A673 (cell line): ENCODE measurements around the gene CCDC33. TPM values are rescaled to one million over a fixed set of nuclear protein-coding genes. Genes with fewer than 3 reads are reported as not detected.

ENCODE experiments used
- BruUV-seq: library from RNA; stranded (reverse); fragments of 400-500 nt; replicated peaks from 2 replicates; lab custom pipeline; 2021; lab: Mats Ljungman, UMichigan
- CTCF ChIA-PET: fragments of 300-600 bp; sonication (Branson Sonifier 250); formaldehyde crosslinking; loops from one replicate; lab custom pipeline; 2022; ENCODE audit warnings: antibody characterized with exemption; lab: Charles Lee
- POLR2A ChIA-PET: fragments of 300-600 bp; sonication (Branson Sonifier 250); formaldehyde crosslinking; loops from one replicate; lab custom pipeline; 2022; ENCODE audit warnings: antibody characterized with exemption; ENCODE audit not compliant: low non-redundant PET; lab: Charles Lee
- DNase-seq: peaks from one replicate; pipeline ENCODE4 v3.0.0-alpha.2; 2015; ENCODE audit warnings: low spot score
- H3K27ac ChIP-seq: fragments of 200-600 bp; sonication (generic); 2 replicates; pipeline ENCODE4 v1.5.1; 2016; ENCODE audit warnings: mixed run types, low read depth, mild to moderate bottlenecking, mixed read lengths, antibody characterized with exemption, low read length; ENCODE audit not compliant: poor library complexity, severe bottlenecking
- H3K27me3 ChIP-seq: fragments of 200-600 bp; sonication (generic); replicated peaks from 2 replicates; pipeline ENCODE4 v1.6.1; 2017; ENCODE audit warnings: mixed run types, low read depth, mild to moderate bottlenecking, mixed read lengths, antibody characterized with exemption, low read length; ENCODE audit not compliant: insufficient read depth, poor library complexity
- H3K36me3 ChIP-seq: fragments of 200-600 bp; sonication (generic); 2 replicates; pipeline ENCODE4 v1.6.1; 2016; ENCODE audit warnings: mixed run types, mild to moderate bottlenecking, mixed read lengths, antibody characterized with exemption, low read length; ENCODE audit not compliant: insufficient read depth, poor library complexity, severe bottlenecking
- H3K4me1 ChIP-seq: fragments of 200-600 bp; sonication (generic); 2 replicates; pipeline ENCODE4 v1.6.1; 2017; ENCODE audit warnings: mixed run types, mild to moderate bottlenecking, mixed read lengths, antibody characterized with exemption, low read length; ENCODE audit not compliant: insufficient read depth, poor library complexity, severe bottlenecking
- H3K4me3 ChIP-seq: fragments of 200-600 bp; sonication (generic); 2 replicates; pipeline ENCODE4 v1.5.1; 2016; ENCODE audit warnings: low read depth, mixed run types, mild to moderate bottlenecking, mixed read lengths, low read length; ENCODE audit not compliant: poor library complexity, severe bottlenecking
- H3K9me3 ChIP-seq: fragments of 200-600 bp; sonication (generic); 2 replicates; pipeline ENCODE4 v1.6.1; 2016; ENCODE audit warnings: mixed run types, low read depth, mild to moderate bottlenecking, mixed read lengths, antibody characterized with exemption, low read length; ENCODE audit not compliant: poor library complexity, severe bottlenecking
- EZH2 ChIP-seq: fragments of 200-600 bp; sonication (generic); IDR thresholded peaks from 2 replicates; pipeline ENCODE4 v1.6.1; 2017; ENCODE audit warnings: borderline replicate concordance, low read depth, mild to moderate bottlenecking, mixed read lengths, antibody characterized with exemption, low read length; ENCODE audit not compliant: poor library complexity, severe bottlenecking
- intact Hi-C: fragments of 100-400 bp; cut with micrococcal nuclease; formaldehyde crosslinking; loops from one replicate; pipeline ENCODE4 v1.10.0; 2022; ENCODE audit not compliant: unreplicated experiment
- total RNA-seq: library from RNA; stranded (reverse); gene quantifications from 2 replicates; pipeline ENCODE4 v1.2.3, GENCODE V29; 2021
- TF ChIP-seq, protein P1 (sequence below): fragments of 300-800, 200-600 bp; sonication (generic); conservative IDR thresholded peaks from 2 replicates; pipeline ENCODE4 v1.5.1; 2017; ENCODE audit warnings: low read depth, mild to moderate bottlenecking, antibody characterized with exemption, low read length, moderate library complexity, mixed read lengths

Gene CCDC33
- total RNA-seq, 1 experiment from 2014 or later = not detected

DNA sequence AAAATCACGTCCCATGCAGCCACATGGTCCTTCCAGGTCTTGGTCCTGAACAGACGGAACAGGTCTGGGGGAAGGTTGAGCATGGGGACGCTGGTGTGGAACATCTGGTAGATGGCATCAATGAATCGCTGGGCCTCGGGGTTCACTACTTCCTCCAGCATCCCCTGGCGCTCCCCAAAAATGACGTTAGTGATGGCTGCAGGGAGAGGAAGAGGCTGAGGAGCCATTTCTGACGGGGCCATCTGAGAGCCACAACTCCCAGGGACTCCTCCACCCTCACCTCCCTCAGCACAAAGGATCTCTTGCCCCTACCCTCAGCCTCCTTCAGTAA is 107.6 kb downstream of the CCDC33 start:
- no peaks in the 10 kb centered on the region for H3K9me3 ChIP-seq
- intact Hi-C loops = no loop called here
- H3K27me3 ChIP-seq = no peaks in the 10 kb centered on the region
- H3K4me3 ChIP-seq = no peak overlapping the region
- H3K27ac ChIP-seq = no peak overlapping the region
- ChIA-PET CTCF (no interaction called here), POLR2A (no interaction called here)
- no peak for TF ChIP-seq EZH2
- TF ChIP-seq, protein P1, sequence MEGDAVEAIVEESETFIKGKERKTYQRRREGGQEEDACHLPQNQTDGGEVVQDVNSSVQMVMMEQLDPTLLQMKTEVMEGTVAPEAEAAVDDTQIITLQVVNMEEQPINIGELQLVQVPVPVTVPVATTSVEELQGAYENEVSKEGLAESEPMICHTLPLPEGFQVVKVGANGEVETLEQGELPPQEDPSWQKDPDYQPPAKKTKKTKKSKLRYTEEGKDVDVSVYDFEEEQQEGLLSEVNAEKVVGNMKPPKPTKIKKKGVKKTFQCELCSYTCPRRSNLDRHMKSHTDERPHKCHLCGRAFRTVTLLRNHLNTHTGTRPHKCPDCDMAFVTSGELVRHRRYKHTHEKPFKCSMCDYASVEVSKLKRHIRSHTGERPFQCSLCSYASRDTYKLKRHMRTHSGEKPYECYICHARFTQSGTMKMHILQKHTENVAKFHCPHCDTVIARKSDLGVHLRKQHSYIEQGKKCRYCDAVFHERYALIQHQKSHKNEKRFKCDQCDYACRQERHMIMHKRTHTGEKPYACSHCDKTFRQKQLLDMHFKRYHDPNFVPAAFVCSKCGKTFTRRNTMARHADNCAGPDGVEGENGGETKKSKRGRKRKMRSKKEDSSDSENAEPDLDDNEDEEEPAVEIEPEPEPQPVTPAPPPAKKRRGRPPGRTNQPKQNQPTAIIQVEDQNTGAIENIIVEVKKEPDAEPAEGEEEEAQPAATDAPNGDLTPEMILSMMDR = no peak
- DNase-seq = no peak
- H3K4me1 ChIP-seq = no peaks in the 10 kb centered on the region
- BruUV-seq = no TSS peak
- H3K36me3 ChIP-seq = no peaks in the 10 kb centered on the region

DNA sequence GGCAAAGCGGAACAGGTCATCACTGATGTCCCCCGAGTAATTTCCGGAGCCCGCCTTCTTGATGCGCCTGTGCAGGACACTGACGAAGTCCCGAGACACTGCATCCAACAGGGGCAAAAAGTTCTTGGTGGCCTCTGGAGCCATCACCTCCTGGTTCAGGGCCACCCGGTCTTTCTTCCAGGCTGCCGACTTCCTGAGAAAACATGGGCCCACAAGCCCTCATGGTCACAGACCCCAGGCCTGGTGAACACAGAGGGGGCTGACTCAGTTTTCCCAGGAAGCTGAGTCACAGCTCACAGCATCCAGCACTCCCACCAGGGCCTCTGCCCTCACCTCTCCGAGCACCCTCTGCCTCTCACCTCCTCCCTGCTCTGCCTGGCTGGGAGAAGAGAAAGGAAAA is 108.9 kb downstream of the CCDC33 start:
- no peaks in the 10 kb centered on the region for H3K9me3 ChIP-seq
- no peaks in the 10 kb centered on the region for H3K27me3 ChIP-seq
- intact Hi-C loops = no loop called here
- no peak for DNase-seq
- ChIA-PET POLR2A (no interaction called here), CTCF (interaction anchor here (0.5 kb wide), 1 partner anchor 372 kb away, joined by 3 read pairs; no protein-coding TSS in a partner anchor)
- TF ChIP-seq, protein P1 = no peak
- no peak for TF ChIP-seq EZH2
- H3K27ac ChIP-seq = no peak overlapping the region
- no peak overlapping the region for H3K4me3 ChIP-seq
- no TSS peak for BruUV-seq
- H3K36me3 ChIP-seq = no peaks in the 10 kb centered on the region
- no peaks in the 10 kb centered on the region for H3K4me1 ChIP-seq

DNA sequence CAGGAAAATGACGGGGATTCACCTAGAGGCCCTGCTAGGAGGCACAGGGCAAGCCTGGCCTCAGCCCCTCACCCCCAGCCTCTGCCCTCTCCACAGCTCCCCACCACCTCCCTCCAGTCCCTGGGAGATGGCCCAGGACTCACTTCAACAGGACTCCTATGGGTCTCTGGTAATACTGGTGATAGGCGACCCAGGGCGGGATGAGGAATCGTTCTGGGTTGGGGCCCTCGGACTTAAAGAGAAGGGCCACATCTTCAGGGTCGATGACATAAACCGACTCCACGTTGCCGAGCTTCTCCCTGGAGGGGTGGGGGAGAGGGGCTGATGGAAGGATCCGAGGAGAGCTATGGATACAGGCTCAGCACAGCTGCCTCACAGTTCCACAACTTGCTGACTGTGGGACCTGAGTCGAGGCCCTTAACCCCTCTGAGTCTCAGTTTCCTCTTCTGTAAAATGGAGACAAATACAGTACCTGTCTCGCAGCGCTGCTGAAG is 111.7 kb downstream of the CCDC33 start:
- Histone ChIP-seq H3K9me3 (no peaks in the 10 kb centered on the region), H3K27ac (no peak overlapping the region), H3K4me1 (no peaks in the 10 kb centered on the region), H3K4me3 (no peak overlapping the region), H3K27me3 (no peaks in the 10 kb centered on the region), H3K36me3 (no peaks in the 10 kb centered on the region)
- no TSS peak for BruUV-seq
- POLR2A ChIA-PET = no interaction called here
- TF ChIP-seq, protein P1 = no peak
- TF ChIP-seq EZH2 = no peak
- intact Hi-C loops = no loop called here
- no peak for DNase-seq
- CTCF ChIA-PET = no interaction called here
